Daoy (cell line): ENCODE measurements around the gene ENTPD5. TPM values are rescaled to one million over a fixed set of nuclear protein-coding genes. Genes with fewer than 3 reads are reported as not detected.
"Not testable (repeated sequence)": the region's sequence is repeated elsewhere in the genome, so short reads cannot be mapped to it uniquely, and the experiment has no call there.

ENCODE experiments used
- DNase-seq: peaks from one replicate; pipeline ENCODE4 v3.0.0-alpha.2; 2015; ENCODE audit warnings: low read depth
- total RNA-seq: library from RNA; depleted of rRNA; stranded (reverse); fragments of >200 nt; shearing (Covaris generic); gene quantifications from 2 replicates; pipeline ENCODE4 v1.2.3, GENCODE V29; 2014

Gene ENTPD5
- total RNA-seq, 1 experiment from 2014 or later = 11.4 TPM

DNA sequence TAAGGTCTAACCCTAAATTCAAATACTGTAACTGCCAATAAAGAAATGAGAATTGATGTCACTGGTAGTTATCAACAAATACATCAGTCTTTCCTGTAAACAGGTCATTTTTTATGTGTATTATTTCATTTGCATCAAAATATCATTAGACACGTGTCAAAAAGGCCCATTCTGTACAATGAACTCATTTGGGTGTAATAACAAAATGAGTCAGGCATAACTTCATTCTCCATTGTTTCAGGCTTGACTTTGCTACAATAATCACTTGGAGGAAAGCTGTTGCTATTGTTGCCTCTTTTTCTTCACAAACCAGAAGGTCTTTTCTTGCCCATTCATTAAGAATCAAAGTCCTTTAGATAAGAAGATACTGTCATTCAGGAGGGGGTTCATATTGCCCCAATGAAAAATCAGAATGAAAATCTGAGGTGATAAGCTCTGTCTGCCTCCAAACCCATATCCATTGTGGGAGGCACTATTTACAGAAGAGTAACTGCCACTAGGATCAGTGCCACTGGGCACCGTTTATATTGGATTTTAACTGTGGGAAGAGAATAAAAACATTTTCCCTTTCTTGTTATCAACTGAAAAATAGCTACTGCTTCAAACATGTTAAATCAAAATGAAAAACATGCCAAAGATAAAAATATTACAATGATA, 10.1 kb downstream of the ENTPD5 start:
- no peak for DNase-seq

DNA sequence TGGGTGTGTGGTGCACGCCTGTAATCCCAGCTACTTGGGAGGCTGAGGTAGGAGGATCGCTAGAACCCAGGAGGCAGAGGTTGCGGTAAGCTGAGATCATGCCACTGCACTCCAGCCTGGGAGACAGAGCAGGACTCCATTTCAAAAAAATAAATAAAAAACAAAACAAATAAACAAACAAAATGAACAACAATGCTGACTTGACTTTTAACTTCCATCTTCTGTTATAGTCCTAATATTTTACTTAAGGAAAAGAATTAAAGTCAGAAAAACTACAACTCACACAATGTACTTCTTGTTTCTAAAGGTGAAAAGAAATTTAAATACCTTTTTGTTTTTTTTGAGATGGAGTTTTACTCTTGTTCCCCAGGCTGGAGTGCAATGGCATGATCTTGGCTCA, 13.4 kb downstream of the ENTPD5 start:
- not testable (repeated sequence) for DNase-seq

DNA sequence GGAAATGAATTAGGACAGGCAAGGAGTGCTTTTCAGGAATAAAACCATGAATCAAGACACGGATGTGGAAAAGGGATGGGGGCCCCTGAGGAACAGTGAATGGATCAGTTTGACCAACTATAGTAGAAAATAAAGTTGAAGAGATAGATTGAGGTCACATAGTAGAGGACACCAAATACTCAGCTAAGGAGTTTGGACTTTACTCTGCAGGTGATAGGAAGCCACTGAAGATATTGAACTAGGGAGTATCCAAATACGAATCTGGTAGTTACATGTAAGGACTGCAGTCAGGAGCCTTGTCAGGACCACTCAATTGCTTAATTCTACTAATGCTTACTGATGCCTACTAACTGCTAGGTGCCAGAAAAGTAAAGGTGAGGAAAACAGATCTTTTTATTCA, 20.4 kb downstream of the ENTPD5 start:
- DNase-seq = no peak

GRCh38 chr14:73997944-73998447, 21.1 kb downstream of the ENTPD5 start:
- DNase-seq = no peak

- no peak for DNase-seq
Observed at GRCh38 chr14:73997108-73997943, 21.8 kb downstream of the ENTPD5 start.

DNA sequence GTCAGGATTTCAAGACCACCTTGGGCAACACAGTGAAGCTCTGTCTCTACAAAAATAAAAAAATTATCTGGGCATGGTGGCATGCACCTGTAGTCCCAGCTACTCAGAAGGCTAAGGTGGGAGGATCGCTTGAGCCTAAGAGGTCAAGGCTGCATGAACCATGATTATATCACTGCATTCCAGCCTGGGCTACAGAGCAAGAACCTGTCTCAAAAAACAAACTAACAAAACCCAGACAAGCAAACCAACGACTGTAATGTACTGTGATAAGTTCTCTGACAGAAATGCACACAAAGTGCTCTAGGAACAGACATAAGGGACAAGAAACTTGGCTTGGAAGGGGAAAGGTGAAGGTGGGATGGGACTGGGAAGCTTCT, 22.4 kb downstream of the ENTPD5 start:
- DNase-seq = no peak

- no peak for DNase-seq
Observed at GRCh38 chr14:73995977-73996378, 23.1 kb downstream of the ENTPD5 start.

DNA sequence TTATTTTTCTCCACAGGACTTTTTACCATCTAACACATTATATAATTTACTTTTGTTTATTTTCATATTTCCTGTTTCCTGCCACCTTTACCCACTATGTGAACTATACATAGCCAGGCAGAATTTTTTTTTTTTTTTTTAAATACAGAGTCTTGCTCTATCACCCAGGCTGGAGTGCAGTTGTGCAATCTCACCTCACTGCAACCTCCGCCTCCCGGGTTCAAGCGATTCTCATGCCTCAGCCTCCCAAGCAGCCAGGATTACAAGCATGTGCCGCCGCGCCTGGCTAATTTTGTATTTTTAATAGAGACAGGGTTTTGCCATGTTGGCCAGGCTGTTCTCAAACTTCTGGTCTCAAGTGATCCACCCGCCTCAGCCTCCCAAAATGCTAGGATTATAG, 24.2 kb downstream of the ENTPD5 start:
- not testable (repeated sequence) for DNase-seq

GRCh38 chr14:73991092-73991491, 28.0 kb downstream of the ENTPD5 start:
- no peak for DNase-seq

- DNase-seq = not testable (repeated sequence)
Observed at GRCh38 chr14:73988656-73989055, 30.4 kb downstream of the ENTPD5 start.

- no peak for DNase-seq
Observed at GRCh38 chr14:73988065-73988464, 31.0 kb downstream of the ENTPD5 start.

DNA sequence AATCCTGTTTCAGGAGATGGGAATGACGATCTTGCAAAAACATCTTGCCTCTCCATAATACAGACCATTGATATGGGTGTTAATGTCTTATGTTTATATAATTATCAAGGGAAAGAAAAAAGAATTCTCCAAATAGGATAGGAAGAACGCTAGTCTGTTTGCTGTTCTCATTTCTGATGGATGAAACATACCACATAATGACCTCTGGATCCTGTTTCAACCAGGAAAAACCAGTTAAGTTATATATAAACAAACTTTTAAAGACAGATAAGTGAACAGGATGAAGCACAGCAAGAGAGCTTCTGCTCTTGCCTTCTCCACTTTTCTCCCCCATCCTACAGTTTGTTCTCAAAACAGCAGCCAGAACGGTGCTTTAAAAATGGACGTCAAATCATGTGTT, 41.2 kb downstream of the ENTPD5 start:
- DNase-seq = no peak

DNA sequence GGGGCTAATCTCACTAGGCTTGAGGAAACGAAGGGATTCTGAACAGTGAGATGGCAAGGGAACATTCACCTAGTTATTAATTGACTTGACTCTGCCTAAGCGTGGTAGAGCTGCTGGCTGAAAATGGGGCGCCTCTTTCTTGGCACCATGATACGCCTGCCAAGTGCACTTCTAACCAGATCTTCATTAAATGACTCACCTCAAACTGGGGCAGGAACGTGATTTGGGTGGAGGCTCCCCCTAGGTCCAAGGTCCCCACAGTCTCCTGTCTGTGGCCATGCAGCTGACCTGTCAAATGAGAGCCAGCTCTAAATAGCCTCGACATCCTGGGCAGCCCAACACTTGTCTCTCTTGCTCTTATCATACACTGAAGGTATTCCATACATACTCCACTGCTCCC, 43.0 kb downstream of the ENTPD5 start:
- DNase-seq = no peak

DNA sequence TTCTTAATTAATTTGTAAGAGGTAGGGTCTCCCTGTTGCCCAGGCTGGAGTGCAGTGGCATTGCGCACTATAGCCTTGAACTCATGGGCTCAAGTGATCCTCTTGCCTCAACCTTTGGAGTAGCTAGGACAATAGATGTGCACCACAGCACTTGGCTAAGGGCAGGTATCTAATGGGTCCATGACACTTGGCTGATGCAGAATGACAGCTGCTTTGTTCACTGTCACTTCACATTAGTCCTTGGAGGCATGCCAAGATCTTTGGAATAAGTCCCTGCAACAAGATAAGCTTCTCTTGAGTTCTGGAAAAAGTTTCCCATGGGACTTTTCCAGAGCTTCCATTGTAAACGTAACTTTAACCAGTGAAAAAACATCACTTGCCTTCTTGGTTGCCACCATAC, 45.6 kb downstream of the ENTPD5 start:
- no peak for DNase-seq

DNA sequence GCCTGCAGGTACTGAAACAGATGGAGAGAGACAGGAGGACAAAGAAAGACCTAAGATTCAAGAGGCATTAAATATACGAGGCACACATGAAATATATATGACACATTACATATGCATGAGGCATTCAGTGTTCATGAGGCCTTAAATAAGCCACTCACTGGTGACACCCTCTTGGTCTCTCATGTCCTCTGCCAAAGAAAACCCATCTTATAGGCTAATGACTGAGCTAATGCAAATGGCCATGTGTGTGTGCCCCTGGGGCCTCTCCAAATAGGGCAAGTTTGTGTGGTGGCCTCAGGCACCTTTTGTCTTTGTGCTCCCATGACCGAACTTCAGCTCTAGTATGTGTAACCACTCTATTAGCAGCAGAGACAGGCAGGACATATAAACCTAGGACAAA, 50.2 kb downstream of the ENTPD5 start:
- no peak for DNase-seq

GRCh38 chr14:73965216-73965615, 53.9 kb downstream of the ENTPD5 start:
- DNase-seq = no peak

GRCh38 chr14:73961192-73961591, 57.9 kb downstream of the ENTPD5 start:
- DNase-seq = no peak

- no peak for DNase-seq
Observed at GRCh38 chr14:73958591-73958990, 60.5 kb downstream of the ENTPD5 start.

- no peak for DNase-seq
Observed at GRCh38 chr14:73955674-73956073, 63.4 kb downstream of the ENTPD5 start.

- DNase-seq = no peak
Observed at GRCh38 chr14:73953731-73954130, 65.4 kb downstream of the ENTPD5 start.

GRCh38 chr14:73949752-73950734, 69.0 kb downstream of the ENTPD5 start, which contains the start of the genes COQ6 and FAM161B:
TSS of gene COQ6 (plus strand) at chr14:73950302. CDS start at chr14:73950333, 31 bp downstream.
TSS of gene FAM161B (minus strand) at chr14:73950094. CDS start at chr14:73950026, 68 bp downstream.
- DNase-seq = peak; percentile 98
